GM21381 (cell line): ENCODE data around the gene GGA1.
"Not testable (repeated sequence)": the region's sequence is repeated elsewhere in the genome, so short reads cannot be mapped to it uniquely, and the experiment has no call there.

ENCODE experiments used
- ATAC-seq: cut with Tn5 transposase; IDR thresholded peaks from one replicate; pipeline ENCODE4 v1.9.1; 2021; ENCODE audit warnings: mild to moderate bottlenecking, moderate library complexity; ENCODE audit not compliant: unreplicated experiment

Gene GGA1

DNA sequence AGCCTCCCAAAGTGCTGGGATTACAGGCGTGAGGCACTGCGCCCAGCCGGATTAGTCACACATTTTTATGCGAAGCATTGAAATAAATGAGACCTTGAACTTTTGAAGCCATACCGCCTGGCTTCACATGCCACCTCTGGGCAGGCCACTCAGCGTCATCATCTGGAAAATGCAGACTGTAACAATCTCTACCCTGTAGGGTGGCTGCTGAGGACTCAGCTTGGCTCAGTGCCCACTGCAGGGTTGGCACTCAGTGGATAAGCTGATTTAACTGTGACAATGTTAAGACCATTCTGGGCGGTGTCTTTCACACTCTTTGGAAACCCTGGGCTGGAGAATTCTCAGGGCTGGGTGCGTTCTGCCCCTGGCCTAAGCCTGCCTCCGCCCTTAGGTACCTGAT, 39.3 kb downstream of the GGA1 start:
- no peak for ATAC-seq

DNA sequence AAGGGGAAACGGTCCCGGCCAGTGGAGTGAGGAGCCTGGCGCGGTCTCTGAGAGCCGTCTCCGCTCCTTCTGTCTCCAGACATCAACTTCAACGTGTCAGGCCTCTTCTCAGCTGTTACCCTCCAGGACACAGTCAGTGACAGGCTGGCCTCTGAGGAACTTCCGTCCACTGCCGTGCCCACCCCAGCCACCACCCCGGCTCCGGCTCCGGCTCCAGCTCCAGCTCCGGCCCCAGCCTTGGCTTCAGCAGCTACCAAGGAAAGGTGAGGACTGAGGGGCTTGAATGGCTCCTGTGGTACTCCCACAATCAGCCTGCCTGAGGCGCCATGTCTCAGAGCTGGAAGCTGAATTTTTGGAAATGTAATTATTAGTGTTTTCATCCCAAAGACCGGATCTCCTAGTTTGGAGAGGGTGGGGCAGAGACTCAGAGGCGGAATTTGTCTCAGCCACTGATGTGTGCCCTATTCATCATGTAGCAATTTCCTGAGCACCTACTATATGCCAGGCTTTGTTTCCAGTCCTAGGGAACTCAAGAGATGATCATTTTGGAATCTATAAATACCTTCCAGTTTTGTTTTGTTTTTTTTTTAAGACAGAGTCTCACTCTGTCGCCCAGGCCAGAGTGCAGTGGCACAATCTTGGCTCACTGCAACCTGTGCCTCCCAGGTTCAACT, 42.0 kb downstream of the GGA1 start:
- no peak for ATAC-seq

DNA sequence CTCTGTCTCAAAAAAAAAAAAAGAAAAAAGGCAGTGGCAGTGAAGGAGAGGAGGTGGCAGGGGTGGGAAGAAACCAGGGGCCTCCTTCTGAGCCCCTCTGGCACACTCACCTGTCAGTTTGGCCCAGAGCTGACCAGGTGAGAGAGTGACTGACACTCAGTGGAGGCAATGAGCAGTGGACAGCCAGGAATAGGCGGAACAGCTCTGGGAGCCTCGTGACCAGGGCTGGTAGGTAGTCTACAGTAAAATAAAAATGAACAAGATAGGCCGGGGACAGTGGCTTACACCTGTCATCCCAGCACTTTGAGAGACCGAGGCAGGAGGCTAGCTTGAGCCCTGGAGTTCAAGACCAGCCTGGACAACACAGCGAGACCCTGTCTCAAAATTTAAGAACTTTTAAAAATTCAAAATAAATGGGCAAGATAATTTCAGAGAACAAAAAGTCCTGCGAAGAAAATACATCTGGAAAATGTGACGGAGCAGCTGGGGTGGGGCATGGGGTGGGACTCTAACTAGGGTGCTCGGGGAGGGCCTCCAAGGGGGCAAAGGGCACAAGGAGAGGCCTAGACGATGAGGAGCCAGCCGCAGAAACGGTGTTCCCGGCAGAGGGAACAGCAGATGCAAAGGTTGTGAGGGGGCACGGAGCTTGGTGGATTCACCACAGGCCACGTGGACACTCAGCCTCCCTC, 46.1 kb downstream of the GGA1 start:
- no peak for ATAC-seq

DNA sequence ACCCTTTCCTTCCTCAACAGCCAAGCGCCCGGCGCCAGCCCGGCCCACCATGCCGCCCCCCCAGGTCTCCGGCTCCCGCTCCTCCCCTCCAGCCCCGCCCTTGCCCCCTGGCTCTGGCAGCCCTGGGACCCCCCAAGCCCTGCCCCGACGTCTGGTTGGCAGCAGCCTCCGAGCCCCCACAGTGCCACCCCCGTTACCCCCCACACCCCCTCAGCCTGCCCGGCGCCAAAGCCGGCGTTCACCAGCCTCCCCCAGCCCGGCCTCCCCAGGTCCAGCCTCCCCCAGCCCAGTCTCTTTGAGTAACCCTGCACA, 46.6 kb downstream of the GGA1 start:
- no peak for ATAC-seq

DNA sequence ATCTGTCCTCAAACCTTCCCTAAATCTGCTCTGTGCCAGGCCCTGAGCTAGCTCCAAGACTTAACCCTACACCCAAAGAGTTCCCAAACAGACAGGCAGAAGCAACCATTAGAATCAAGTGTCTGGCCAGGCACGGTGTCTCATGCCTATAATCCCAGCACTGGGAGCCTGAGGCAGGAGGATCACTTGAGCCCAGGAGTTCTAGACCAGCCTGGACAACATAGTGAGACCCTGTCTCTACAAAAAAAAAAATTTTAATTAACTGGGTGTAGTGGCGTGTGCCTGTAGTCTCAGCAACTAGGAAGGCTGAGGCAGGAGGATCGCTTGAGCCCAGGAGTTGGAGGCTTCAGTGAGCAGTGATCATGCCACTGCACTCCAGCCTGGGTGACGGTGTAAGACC, 47.9 kb downstream of the GGA1 start:
- not testable (repeated sequence) for ATAC-seq

DNA sequence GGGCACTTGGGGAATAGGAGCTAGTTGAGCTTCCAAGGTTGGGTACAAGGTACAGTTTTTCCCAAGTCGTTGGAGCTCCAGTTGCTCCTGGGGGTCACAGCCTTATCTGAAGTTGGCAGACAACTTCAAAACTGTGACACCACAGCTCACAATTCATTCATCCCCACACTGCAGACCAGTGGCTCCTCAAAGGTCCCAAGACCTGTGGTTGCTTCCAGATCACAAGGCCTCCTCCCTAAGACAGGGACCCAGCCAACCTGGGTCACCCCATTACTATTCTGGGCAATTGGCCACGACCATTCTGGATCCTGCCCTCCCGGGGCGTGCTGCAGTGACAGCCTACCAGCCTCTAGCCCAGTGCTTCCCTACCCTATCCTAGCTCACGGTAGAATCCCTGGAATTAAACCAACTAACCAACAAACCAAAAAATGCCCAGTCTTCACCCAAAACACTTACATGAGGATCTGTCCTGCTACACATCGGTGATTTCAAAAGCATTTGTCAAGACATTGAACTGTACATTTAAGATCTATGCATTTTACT, 49.0 kb downstream of the GGA1 start:
- ATAC-seq: no peak

DNA sequence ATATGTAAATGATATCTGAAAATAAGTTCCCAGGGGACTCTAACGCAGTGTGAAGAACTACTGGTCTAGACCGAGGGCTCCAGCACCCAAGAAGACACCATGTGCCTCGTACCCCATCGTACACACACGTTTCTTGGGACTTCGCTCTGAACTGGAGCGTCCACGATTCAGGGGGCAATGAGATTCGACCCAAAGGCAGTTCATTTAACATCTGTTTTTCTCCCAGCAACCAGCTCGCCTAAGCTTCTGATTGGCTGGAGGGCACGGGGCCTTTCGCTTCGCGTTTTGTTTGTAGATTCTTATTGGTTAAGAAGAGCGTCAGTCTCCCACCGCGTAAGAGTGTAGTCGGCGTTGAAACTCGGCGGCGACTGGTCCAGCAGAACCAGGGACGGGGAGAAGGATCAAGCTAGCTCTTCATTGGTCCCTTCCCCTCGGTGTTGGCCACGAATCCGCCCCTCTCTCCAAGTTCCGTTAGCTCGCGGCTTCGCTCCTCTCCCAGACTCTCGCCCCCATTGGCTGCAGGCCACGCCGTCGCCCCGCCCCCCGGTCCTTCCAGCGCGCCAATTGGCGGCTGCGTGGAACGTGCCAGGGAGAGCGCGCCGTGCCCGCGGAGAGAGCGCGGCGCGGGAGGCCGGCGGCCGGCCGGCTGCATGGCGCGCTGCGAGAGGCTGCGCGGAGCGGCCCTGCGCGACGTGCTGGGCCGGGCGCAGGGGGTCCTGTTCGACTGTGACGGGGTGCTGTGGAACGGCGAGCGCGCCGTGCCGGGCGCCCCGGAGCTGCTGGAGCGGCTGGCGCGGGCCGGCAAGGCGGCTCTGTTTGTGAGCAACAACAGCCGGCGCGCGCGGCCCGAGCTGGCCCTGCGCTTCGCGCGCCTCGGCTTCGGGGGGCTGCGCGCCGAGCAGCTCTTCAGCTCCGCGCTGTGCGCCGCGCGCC, 49.8 kb downstream of the GGA1 start, which contains the start of gene PDXP:
TSS of gene PDXP (plus strand) at position 591 of the 933 bp plus-strand sequence. CDS start at position 651, 60 bp downstream.
- ATAC-seq: peak; percentile 75

DNA sequence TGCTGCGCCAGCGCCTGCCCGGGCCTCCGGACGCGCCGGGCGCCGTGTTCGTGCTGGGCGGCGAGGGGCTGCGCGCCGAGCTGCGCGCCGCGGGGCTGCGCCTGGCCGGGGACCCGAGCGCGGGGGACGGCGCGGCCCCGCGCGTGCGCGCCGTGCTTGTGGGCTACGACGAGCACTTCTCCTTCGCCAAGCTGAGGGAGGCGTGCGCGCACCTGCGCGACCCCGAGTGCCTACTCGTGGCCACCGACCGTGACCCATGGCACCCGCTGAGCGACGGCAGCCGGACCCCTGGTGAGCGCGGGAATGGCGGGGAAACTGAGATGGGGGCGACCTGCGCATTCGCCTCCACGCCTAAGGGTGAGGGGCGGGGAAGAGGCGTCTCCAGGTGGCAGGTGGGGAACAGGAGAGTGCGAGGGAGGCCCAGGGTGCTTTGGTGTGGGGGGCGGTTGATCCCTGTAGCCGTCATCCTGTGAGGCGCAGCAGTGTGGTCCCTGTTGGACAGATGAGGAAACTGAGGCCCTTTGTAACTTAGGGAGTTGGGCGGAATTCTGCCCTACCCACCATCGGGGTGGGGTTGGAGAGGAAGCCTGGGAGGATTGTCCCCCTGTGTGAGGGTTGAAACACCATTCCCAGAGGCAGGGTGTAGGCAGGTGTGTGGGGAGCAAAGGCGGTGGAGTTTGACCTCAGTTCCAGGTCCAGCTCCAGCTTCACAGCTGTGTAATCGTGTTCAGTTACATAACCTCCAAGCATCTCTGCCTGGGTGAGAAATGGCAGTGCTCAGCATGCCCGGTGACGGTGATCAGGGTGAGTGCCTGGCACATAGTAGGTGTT, 50.6 kb downstream of the GGA1 start:
- peak; percentile 13 for ATAC-seq

DNA sequence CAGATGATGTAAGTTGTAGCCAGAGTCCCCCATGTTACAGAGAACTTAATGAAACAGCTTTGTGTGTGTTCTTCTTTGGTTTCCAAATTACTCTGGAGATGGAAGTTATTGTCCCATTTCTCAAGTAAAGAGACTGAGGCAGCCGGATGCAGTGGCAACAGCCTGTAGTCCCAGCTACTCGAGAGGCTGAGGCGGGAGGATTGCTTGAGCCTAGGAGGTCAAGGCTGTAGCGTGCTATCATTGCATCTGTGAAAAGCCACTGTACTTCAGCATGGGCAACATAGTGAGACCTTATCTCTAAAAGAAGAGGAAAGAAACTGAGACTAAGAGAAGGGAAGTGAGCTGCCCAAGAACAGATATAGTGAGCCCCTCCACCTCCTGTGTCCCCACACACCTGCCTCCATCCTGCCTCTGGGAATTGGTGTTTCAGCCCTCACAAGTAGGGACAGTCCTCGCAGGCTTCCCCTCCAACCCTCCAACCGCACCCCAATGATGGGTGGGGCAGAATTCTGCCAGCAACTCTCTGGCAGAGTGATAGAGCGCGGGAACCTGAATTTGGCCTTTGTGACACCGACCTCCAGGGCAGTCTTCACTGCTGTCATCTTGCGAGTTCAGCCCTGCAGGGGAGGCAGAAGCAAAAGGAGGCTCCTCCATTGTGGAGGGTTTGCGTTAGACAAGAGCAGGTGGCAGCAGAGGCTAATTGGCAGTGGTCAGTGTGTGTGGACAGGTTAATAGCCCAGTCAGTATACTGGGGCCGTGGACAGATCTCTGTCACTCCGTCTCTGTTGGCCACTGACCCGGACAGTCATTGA, 51.5 kb downstream of the GGA1 start:
- ATAC-seq: no peak

DNA sequence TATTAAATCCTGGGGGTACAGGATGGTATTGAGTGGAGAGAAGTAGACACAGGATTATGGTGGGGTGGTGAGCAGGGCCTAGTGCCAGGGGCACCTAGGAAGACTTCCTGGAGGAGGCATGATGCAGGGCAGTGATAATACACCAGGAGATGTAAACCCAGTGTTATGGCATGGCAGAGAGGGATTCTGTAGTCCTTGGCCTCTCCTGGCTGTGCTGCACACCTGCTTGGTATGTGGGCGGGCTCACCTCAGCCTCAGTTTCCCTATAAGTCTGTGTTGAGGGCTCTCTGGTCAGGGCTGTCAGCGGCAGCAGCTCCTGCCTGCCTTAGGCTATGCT, 52.0 kb downstream of the GGA1 start:
- no peak for ATAC-seq

DNA sequence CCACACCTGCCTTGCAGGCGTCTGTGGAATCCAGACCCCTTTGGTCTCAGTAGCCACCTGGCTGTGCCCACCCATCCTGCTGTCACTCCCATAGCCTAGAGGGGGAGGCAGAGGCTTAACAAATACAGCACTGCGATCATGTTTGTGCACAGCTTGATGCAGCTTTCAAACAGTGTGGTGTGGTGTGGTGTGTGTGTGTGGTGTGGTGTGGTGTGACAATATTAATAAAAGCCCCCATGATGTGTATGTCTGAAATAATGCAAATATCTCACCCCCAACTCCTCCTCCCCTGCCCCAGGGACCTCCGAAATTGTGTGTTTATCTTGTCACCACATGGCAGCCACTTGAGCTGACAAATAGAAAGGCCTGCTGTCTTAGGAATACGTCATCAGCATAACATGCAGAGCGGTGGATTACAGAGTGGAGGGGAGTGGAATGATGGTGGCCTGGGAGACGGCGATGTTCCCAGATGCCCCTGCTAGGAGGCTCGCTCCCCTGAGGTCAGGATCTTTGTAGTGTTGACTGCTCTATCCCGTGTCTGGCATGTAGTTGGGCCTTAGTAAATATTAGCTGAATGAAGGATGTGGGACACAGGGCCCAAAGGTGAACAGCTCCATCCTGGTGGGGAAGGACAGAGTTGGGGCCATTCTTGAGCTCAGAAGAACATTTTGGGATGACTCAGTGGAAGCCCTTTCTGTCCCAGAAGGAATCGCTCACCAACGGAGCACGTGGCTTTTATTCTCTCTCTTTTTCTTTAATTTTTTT, 52.7 kb downstream of the GGA1 start:
- ATAC-seq: no peak

DNA sequence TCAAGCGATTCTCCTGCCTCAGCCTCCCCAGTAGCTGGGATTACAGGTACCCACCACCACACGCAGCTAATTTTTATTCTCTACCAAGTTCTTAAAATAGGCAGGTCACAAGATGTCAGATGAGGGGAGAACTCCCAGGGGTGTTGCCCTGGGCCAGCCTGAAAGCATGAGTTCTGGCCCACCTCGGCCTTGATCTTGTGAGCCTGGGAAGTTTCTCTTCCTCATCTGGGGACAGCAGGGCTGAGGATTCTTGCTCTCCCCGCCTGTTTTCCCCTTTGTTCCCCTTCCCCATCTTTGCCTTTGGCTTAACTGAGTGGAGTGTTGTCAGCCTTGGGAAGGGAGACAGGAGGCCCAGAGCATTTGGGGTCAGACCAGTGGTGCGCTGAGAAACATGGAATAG, 53.4 kb downstream of the GGA1 start:
- ATAC-seq: no peak

DNA sequence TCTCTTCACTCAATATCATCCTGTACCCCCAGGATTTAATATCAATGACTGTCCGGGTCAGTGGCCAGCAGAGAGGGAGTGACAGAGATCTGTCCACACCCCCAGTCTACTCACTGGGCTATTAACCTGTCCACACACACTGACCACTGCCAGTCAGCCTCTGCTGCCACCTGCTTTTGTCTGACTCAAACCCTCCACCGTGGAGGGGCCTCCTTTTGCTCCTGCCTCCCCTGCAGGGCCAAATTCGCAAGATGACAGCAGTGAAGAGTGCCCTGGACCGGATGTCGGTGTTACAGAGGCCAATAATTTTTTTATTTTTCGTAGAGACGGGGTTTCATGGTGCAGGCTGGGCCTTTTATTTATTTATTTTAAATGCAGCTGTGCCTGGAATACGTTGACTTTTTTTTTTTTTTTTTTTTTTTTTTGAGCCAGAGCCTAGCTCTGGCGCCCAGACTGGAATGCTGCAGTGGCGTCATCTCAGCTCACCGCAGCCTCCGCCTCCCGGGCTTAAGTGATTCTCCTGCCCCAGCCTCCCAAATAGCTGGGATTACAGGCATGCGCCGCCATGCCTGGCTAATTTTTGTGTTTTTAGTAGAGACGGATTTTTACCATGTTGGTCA, 55.0 kb downstream of the GGA1 start:
- ATAC-seq: no peak

DNA sequence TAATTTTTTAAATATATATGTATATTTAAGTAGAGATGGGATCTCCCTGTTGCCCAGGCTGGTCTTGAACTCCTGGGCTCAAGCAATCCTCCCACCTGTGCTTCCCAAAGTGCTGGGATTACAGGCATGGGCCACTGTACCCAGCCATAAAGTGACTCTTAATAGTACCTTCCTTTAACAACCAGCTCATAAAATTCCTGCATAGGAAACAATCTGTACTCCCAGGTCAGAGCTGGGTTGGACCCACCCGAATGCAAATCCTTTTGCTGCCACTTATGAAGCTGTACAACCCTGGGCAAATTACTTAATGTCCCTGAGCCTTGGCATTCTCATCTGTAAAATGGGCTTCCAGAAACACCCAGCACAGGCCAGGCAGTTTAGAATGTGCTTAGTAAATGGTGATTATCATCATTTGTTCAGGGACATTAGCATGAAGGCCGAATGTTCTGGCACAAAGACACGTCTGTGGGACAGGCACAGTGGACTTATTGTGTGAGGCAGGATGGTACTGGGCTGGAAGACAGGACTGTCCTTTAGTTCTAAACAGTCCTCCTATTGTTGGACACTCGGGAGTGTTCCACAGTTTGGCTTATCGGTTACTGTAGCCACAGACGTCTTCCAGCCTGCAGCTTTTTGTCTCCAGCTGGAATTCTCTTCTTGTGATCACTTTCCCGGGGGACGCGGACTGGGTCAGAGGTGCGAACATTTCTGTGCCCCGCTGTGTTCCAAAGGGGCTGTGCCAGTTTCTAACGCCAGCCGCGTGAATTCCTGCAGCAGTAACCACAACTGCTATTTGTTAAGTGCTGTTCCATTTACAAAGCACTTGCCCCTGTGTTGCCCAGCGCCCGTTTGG, 55.8 kb downstream of the GGA1 start:
- ATAC-seq: no peak

DNA sequence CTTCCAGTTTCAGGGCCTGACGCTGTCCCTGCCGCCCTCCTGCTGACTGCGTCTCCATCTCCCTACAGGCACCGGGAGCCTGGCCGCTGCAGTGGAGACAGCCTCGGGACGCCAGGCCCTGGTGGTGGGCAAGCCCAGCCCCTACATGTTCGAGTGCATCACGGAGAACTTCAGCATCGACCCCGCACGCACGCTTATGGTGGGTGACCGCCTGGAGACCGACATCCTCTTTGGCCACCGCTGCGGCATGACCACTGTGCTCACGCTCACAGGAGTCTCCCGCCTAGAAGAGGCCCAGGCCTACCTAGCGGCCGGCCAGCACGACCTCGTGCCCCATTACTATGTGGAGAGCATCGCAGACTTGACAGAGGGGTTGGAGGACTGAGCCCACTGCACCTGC, 56.9 kb downstream of the GGA1 start:
- no peak for ATAC-seq

DNA sequence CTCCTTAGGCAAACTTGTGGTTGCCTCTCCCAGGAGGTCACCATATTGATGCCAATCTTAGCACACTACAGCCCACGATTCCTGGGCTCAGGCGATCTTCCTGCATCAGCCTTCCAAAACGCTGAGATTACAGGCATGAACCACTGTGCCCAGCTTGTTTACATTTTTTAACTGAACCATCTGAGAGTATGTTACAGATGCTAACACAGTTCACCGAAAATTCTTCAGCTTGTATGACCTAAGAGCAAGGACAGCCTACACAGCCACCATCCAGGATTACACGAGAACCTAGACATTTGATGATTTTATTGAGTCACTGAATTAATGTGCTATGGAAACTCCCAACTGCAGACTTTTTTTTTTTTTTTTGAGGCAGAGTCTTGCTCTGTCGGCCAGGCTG, 61.0 kb downstream of the GGA1 start:
- no peak for ATAC-seq

DNA sequence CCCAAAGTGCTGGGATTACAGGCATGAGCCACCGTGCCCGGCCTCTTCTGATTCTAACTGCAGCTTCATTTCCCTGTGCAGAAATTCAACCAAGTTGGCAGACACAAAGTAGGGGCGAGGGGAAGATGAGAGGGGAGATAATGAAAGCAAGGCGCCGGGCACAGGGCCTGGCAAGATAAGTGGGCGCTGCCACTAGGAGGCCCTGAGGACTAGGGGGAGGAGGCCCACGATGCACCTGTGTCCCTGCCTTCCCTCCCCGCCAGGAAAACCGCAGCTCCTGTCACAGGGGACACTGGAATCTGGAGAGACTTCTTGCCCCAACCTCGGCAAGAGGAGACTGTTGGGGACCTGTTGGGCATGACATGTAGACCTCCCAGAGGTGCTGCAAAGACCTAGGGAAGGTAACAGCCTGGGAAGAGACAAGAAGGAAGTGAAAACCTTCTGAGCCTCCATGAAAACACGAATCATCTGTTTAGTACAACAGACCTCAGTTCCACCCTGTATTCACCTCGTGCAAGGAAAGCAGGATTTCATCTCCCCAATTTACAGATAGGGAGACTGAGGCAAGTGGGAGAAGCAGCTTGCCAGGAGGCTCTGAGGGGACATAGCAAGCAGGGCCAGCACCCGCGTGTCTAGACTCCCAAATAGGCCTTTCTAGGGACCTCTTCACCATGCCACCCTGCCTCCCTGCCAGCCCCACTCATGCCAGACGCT, 63.7 kb downstream of the GGA1 start:
- no peak for ATAC-seq
